ENCODE results near the gene UGT3A1.

DNA sequence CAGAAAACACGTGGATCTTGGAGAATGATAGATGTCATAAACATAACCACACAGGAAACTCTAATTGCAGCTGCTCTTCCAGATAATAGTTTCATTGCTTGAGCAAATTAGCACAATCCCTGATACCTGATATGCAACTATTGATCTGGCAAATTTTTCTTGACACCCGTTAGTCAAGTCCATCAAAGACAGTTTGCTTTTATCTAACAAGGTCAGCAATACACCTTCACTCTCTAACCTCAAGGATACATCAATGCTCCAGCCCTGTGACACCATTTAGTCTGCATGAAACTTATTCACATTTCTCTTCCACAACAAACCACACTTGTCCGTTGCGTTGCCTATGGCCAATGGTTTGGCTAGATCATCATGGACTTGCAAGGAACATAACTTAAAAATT, 16.6 kb downstream of the UGT3A1 start:
- TF ChIP-seq, protein P1, sequence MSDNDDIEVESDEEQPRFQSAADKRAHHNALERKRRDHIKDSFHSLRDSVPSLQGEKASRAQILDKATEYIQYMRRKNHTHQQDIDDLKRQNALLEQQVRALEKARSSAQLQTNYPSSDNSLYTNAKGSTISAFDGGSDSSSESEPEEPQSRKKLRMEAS (IDR thresholded peaks at IDR 0.05; ENCODE audit: low read depth) = no peak
- TF ChIP-seq, protein P2, sequence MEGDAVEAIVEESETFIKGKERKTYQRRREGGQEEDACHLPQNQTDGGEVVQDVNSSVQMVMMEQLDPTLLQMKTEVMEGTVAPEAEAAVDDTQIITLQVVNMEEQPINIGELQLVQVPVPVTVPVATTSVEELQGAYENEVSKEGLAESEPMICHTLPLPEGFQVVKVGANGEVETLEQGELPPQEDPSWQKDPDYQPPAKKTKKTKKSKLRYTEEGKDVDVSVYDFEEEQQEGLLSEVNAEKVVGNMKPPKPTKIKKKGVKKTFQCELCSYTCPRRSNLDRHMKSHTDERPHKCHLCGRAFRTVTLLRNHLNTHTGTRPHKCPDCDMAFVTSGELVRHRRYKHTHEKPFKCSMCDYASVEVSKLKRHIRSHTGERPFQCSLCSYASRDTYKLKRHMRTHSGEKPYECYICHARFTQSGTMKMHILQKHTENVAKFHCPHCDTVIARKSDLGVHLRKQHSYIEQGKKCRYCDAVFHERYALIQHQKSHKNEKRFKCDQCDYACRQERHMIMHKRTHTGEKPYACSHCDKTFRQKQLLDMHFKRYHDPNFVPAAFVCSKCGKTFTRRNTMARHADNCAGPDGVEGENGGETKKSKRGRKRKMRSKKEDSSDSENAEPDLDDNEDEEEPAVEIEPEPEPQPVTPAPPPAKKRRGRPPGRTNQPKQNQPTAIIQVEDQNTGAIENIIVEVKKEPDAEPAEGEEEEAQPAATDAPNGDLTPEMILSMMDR (IDR thresholded peaks at IDR 0.05) = no peak
- TF ChIP-seq FOXM1 (IDR thresholded peaks at IDR 0.05; ENCODE audit: low read depth) (no peak), MXI1 (IDR thresholded peaks at IDR 0.05; ENCODE audit: low read depth, low read length) (no peak), POLR2AphosphoS5 (IDR thresholded peaks at IDR 0.05; ENCODE audit: low read depth, low read length) (no peak), EP300 (IDR thresholded peaks at IDR 0.05; ENCODE audit: borderline replicate concordance in 1 of 2, low read depth in 1 of 2, low read length in 1 of 2) (no peak), RCOR1 (IDR thresholded peaks at IDR 0.05; ENCODE audit: low read length) (no peak), ELF1 (IDR thresholded peaks at IDR 0.05) (no peak)
- TF ChIP-seq, protein P3, sequence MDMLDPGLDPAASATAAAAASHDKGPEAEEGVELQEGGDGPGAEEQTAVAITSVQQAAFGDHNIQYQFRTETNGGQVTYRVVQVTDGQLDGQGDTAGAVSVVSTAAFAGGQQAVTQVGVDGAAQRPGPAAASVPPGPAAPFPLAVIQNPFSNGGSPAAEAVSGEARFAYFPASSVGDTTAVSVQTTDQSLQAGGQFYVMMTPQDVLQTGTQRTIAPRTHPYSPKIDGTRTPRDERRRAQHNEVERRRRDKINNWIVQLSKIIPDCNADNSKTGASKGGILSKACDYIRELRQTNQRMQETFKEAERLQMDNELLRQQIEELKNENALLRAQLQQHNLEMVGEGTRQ (IDR thresholded peaks at IDR 0.05; ENCODE audit: borderline replicate concordance, low read depth, low read length) = no peak
